K562 (cell line): ENCODE results near the gene ZNF385C. TPM values are rescaled to one million over a fixed set of nuclear protein-coding genes. Genes with fewer than 3 reads are reported as not detected.

ENCODE experiments used
- EZH2 ChIP-seq: IDR thresholded peaks from 2 replicates; pipeline ENCODE4 v1.6.1; 2012; ENCODE audit warnings: low read depth, mild to moderate bottlenecking, inconsistent platforms, low read length, borderline replicate concordance
- HDAC6 ChIP-seq: IDR thresholded peaks from 2 replicates; pipeline ENCODE4 v1.6.1; 2012; ENCODE audit warnings: low read depth, mild to moderate bottlenecking, control low read depth, inconsistent platforms, low read length, moderate library complexity
- IRF9 ChIP-seq: fragments of 450-650 bp; IDR thresholded peaks from 2 replicates; pipeline ENCODE4 v1.6.1; 2016; ENCODE audit warnings: missing biosample characterization, missing genetic modification characterization
- MITF ChIP-seq: IDR thresholded peaks from 2 replicates; pipeline ENCODE4 v1.6.1; 2014; ENCODE audit warnings: antibody characterized with exemption
- NR2C1 ChIP-seq, 2 experiments: fragments of 450-650 bp; IDR thresholded peaks; 2 replicates each; pipeline ENCODE4 v1.6.1; 2017; ENCODE audit warnings: mild to moderate bottlenecking in 2 of 2, antibody characterized with exemption in 1 of 2, inconsistent platforms in 1 of 2, missing compliant biosample characterization in 1 of 2, missing genetic modification characterization in 1 of 2
- POLR2AphosphoS5 ChIP-seq: IDR thresholded peaks from 2 replicates; pipeline ENCODE4 v1.6.1; 2011; ENCODE audit warnings: mild to moderate bottlenecking, low read depth, low read length, moderate library complexity; ENCODE audit not compliant: control insufficient read depth, insufficient read depth
- RBM17 ChIP-seq: fragments of 200-400 bp; formaldehyde crosslinking; IDR thresholded peaks from 2 replicates; pipeline ENCODE4 v1.6.1; 2017; ENCODE audit warnings: low read depth, mild to moderate bottlenecking, low read length, borderline replicate concordance
- RBM22 ChIP-seq: fragments of 200-400 bp; formaldehyde crosslinking; IDR thresholded peaks from 2 replicates; pipeline ENCODE4 v1.6.1; 2018; ENCODE audit warnings: low read length, low read depth; ENCODE audit not compliant: poor library complexity, severe bottlenecking
- SAFB2 ChIP-seq: fragments of 200-400 bp; formaldehyde crosslinking; IDR thresholded peaks from 2 replicates; pipeline ENCODE4 v1.6.1; 2018; ENCODE audit warnings: borderline replicate concordance, low read length, low read depth, moderate library complexity; ENCODE audit not compliant: severe bottlenecking
- SFPQ ChIP-seq: fragments of 200-400 bp; formaldehyde crosslinking; IDR thresholded peaks from 2 replicates; pipeline ENCODE4 v1.6.1; 2017; ENCODE audit warnings: mild to moderate bottlenecking, low read depth, low read length, moderate library complexity
- ZNF253 ChIP-seq: fragments of 250-450 bp; sonication (Bioruptor Pico); conservative IDR thresholded peaks from 2 replicates; pipeline ENCODE4 v1.6.1; 2021; ENCODE audit warnings: mild to moderate bottlenecking
- polyA plus RNA-seq, 8 experiments: library from polyadenylated mRNA; depleted of rRNA in 4 of 8; stranded (reverse) in 5 of 8; unstranded in 3 of 8; fragments of >200 nt; fragmentation: Nextera tagmentation in 2 of 8; fragmentation: Illumina TruSeq in 1 of 8; extraction: Ambion mirVana in 2 of 8; extraction: Trizol in 1 of 8; gene quantifications; 2 replicates each; pipeline versions ENCODE4 v1.2.1 to v1.2.3, GENCODE V29; 2011 to 2014; ENCODE audit warnings: inconsistent platforms in 1 of 8, missing spikeins in 1 of 8
- total RNA-seq, 7 experiments: library from RNA; depleted of rRNA in 6 of 7; stranded (reverse); fragments of >200 nt in 6 of 7; fragmentation: Illumina TruSeq in 2 of 7; extraction: Trizol in 2 of 7; gene quantifications; 2 replicates each; pipeline versions ENCODE4 v1.2.1 to v1.2.3, GENCODE V29; 2011 to 2021; ENCODE audit warnings: low replicate concordance in 1 of 7
- TF ChIP-seq, protein P1 (sequence below): fragments of 250-450 bp; sonication (Bioruptor Pico); IDR thresholded peaks from 2 replicates; pipeline ENCODE4 v1.5.0; 2022; ENCODE audit warnings: mild to moderate bottlenecking
- TF ChIP-seq, protein P2 (sequence below): fragments of 450-650 bp; conservative IDR thresholded peaks from 2 replicates; pipeline ENCODE4 v1.6.1; 2016; ENCODE audit warnings: missing genetic modification characterization, low read depth, mild to moderate bottlenecking, control low read depth, missing compliant biosample characterization

ZNF385C gene
- total and polyA plus RNA-seq, 9 of the 15 experiments (the other 6 are each of a cell fraction or from before 2014, with no cell fraction given) = 0.03 to 0.35 (median 0.18) TPM; not detected in 1

- TF ChIP-seq RBM22 = no peak
- peak; percentile 87 for TF ChIP-seq IRF9 (tag)
- no peak; the same call in 1 of the 2 replicates for TF ChIP-seq NR2C1 (IDR thresholded peaks at IDR 0.05)
- peak; percentile 74 for TF ChIP-seq NR2C1 (tag; IDR thresholded peaks at IDR 0.05)
- TF ChIP-seq, protein P1, sequence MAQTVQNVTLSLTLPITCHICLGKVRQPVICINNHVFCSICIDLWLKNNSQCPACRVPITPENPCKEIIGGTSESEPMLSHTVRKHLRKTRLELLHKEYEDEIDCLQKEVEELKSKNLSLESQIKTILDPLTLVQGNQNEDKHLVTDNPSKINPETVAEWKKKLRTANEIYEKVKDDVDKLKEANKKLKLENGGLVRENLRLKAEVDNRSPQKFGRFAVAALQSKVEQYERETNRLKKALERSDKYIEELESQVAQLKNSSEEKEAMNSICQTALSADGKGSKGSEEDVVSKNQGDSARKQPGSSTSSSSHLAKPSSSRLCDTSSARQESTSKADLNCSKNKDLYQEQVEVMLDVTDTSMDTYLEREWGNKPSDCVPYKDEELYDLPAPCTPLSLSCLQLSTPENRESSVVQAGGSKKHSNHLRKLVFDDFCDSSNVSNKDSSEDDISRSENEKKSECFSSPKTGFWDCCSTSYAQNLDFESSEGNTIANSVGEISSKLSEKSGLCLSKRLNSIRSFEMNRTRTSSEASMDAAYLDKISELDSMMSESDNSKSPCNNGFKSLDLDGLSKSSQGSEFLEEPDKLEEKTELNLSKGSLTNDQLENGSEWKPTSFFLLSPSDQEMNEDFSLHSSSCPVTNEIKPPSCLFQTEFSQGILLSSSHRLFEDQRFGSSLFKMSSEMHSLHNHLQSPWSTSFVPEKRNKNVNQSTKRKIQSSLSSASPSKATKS (CRISPR knock-in tag) = no peak
- no peak for TF ChIP-seq ZNF253
- TF ChIP-seq HDAC6 = no peak
- TF ChIP-seq RBM17 = no peak
- TF ChIP-seq, protein P2, sequence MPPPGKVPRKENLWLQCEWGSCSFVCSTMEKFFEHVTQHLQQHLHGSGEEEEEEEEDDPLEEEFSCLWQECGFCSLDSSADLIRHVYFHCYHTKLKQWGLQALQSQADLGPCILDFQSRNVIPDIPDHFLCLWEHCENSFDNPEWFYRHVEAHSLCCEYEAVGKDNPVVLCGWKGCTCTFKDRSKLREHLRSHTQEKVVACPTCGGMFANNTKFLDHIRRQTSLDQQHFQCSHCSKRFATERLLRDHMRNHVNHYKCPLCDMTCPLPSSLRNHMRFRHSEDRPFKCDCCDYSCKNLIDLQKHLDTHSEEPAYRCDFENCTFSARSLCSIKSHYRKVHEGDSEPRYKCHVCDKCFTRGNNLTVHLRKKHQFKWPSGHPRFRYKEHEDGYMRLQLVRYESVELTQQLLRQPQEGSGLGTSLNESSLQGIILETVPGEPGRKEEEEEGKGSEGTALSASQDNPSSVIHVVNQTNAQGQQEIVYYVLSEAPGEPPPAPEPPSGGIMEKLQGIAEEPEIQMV (tag) = 0 out of 2 replicates have a peak, but pooled peaks have one; percentile 3
- TF ChIP-seq EZH2 = no peak
- TF ChIP-seq MITF = no peak
- no peak for TF ChIP-seq SAFB2
- TF ChIP-seq POLR2AphosphoS5 = no peak
- no peak for TF ChIP-seq SFPQ
Measured at GRCh38 chr17:42023524-42024349, 74.5 kb downstream of the ZNF385C start (continued).
